Mesodermal cell (in vitro differentiated cells): ENCODE data around the gene PRICKLE3.
"Not testable (repeated sequence)": the region's sequence is repeated elsewhere in the genome, so short reads cannot be mapped to it uniquely, and the experiment has no call there.

Source experiments
- H3K27ac ChIP-seq: 2 replicates; pipeline ENCODE4 v1.7.0; 2013; ENCODE audit warnings: mild to moderate bottlenecking, low read depth, low read length, moderate library complexity; ENCODE audit not compliant: severe bottlenecking
- H3K36me3 ChIP-seq: 2 replicates; pipeline ENCODE4 v1.7.1; 2013; ENCODE audit warnings: mild to moderate bottlenecking, low read length, moderate library complexity; ENCODE audit not compliant: control insufficient read depth, insufficient read depth
- H3K4me1 ChIP-seq: one replicate; pipeline ENCODE4 v1.7.1; 2013; ENCODE audit warnings: mild to moderate bottlenecking, low read length; ENCODE audit not compliant: insufficient read depth, control insufficient read depth, poor library complexity, severe bottlenecking
- H3K4me3 ChIP-seq: 2 replicates; pipeline ENCODE4 v1.7.0; 2013; ENCODE audit warnings: low read length, control low read depth, mild to moderate bottlenecking; ENCODE audit not compliant: insufficient read depth, poor library complexity, severe bottlenecking; ENCODE audit errors: extremely low read depth
- H3K9me3 ChIP-seq: 2 replicates; pipeline ENCODE4 v1.7.1; 2013; ENCODE audit warnings: mild to moderate bottlenecking, low read length, moderate library complexity; ENCODE audit not compliant: control insufficient read depth
- WGBS, 2 experiments: methylation state at CpG; one replicate each; pipeline ENCODE4 v1.1.5; 2013; ENCODE audit warnings: missing lambda C conversion rate in 2 of 2; ENCODE audit not compliant: insufficient coverage in 2 of 2; 5-methylcytosine and 5-hydroxymethylcytosine counted together

The PRICKLE3 gene

GRCh38 chrX:49155900-49156837, 30.0 kb downstream of the PRICKLE3 start:
- Histone ChIP-seq H3K36me3 (no peaks in the 10 kb centered on the region), H3K4me1 (peaks cover 3% of the 10 kb centered on the region), H3K27ac (peak overlapping the region; percentile 98), H3K9me3 (no peaks in the 10 kb centered on the region), H3K4me3 (peak overlapping the region; percentile 35)
- WGBS, 2 experiments, result 7 to 12% methylated on average over 19 to 41 of the region's 65 CpGs

DNA sequence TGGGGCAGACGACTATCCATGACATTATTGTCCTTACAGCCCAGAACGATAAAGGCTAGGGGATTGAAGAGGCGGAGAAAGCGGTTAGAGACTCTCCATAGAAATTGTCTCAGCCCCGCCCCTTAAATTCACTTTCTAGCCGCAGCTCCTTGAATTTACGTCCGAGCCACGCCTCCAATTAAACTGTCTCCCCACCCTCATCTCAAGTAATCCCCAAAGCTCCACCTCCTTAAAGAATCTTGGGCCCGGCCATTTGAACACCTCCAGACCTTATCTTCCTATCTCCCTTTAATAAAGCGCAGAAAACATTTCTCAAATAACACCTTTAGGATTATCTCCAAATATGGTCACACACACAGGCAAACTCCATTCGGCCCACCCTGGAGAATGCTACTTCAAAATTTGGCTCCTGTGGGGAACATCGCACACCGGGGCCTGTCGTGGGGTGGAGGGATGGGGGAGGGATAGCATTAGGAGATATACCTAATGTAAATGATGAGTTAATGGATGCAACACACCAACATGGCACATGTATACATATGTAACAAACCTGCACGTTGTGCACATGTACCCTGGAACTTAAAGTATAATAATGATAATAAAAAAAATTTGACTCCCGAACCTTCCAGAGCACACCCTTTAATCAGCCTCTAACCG, 30.8 kb downstream of the PRICKLE3 start:
- H3K9me3 ChIP-seq, result no peaks in the 10 kb centered on the region
- 0 to 10% methylated on average over 1 to 7 of the region's 18 CpGs for WGBS, 2 experiments
- no peaks in the 10 kb centered on the region for H3K36me3 ChIP-seq
- H3K4me1 ChIP-seq, result peaks cover 3% of the 10 kb centered on the region
- peak overlapping the region; percentile 35 for H3K4me3 ChIP-seq
- peak overlapping the region; percentile 98 for H3K27ac ChIP-seq

GRCh38 chrX:49153467-49153866, 32.7 kb downstream of the PRICKLE3 start:
- no peaks in the 10 kb centered on the region for H3K9me3 ChIP-seq
- H3K4me1 ChIP-seq, result peaks cover 3% of the 10 kb centered on the region
- no peaks in the 10 kb centered on the region for H3K36me3 ChIP-seq
- no CpG with 5 or more reads among the region's 1 CpG for WGBS, 2 experiments
- H3K27ac ChIP-seq, result no peak overlapping the region
- no peak overlapping the region for H3K4me3 ChIP-seq

GRCh38 chrX:49149291-49149690, 36.9 kb downstream of the PRICKLE3 start:
- H3K27ac ChIP-seq, H3K36me3 ChIP-seq, H3K4me3 ChIP-seq, H3K4me1 ChIP-seq, H3K9me3 ChIP-seq: not testable (repeated sequence)
- WGBS, 2 experiments, result 96 to 100% methylated on average over 7 of the region's 14 CpGs

DNA sequence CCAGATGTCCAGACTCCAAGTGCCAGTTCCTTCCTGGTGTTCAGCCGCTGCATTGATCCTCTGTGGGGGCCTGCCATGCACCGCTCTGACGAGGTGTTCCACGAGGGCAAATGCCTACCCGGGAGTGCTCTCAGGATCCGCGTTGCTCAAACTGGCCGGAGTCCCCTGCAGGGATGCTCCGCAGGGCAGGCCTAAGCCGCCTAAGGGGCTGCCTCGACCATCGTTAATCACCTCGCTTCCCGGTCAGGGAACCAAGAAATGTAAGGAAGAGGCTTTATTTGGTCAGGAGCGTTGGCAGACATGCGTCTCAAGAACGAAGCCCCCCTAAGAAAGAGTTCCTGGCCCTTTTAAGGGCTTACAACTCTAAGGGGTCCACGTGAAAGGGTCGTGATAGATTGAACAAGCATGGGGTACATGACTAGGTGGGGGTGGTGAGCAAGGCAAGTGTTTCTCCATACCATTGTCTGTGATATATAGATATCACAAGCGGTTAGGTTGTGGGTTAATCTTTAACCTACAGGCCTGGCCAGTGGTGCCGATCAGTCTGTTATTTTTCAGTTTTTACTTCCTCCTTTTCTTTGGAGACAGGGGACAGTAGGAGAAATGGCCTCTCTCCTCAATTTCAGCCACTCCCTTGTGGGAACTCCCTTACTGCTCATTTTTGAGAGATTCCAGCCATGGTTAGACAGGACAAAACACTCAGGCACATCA, 37.6 kb downstream of the PRICKLE3 start:
- H3K27ac ChIP-seq, H3K4me3 ChIP-seq, H3K4me1 ChIP-seq, H3K36me3 ChIP-seq, H3K9me3 ChIP-seq: not testable (repeated sequence)
- WGBS, 2 experiments, result 90 to 92% methylated on average over 7 to 11 of the region's 21 CpGs

DNA sequence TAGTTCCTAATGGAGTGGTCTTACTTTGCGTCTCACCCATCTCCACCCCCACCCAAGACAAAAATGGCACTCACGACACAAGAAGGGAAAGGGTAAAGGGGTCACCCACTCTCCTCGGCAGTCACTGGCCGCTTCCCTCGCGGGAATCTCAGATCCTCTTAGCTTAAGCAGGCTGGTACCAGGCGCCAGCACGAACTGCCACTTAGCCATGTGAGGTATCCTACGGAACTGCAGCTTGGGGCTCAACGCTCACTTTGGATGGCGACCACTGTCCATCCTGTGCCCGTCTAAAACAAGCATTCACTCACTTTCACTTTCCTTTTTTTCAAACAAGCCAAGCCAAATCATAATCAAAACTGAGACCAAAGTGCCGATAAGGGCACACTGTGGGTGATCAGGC, 38.2 kb downstream of the PRICKLE3 start:
- 91 to 98% methylated on average over 5 to 6 of the region's 13 CpGs for whole genome bisulfite sequencing, 2 experiments
- no peak overlapping the region for H3K27ac ChIP-seq

DNA sequence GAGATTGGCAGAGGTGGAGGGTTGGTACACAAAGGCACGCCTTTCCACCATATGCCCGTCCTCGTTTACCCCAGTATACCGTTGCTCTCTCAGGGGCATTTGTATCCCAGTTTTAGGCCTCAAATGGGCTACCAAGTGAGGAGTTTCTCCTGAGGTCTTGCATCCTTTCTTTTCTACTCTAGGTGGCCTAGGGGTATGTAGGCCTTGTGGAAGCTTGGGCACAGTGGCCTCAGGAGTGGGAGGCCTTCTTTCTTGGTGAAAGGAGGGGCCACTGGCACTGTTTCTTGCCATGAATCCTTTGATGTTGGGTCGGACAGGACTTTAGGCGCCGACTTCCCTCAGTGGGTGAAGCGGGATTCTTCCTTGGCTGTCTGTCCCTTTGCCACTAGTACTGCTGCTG, 38.9 kb downstream of the PRICKLE3 start:
- no peaks in the 10 kb centered on the region for H3K36me3 ChIP-seq
- no peak overlapping the region for H3K4me3 ChIP-seq
- 97% methylated on average over 6 of the region's 8 CpGs; no CpG with 5 or more reads in 1 of the 2 experiments for WGBS, 2 experiments
- no peaks in the 10 kb centered on the region for H3K4me1 ChIP-seq
- no peaks in the 10 kb centered on the region for H3K9me3 ChIP-seq
- H3K27ac ChIP-seq, result no peak overlapping the region

More for the DNA sequence above, 38.2 kb downstream of the PRICKLE3 start:
- Histone ChIP-seq H3K4me1 (no peaks in the 10 kb centered on the region), H3K9me3 (no peaks in the 10 kb centered on the region), H3K4me3 (no peak overlapping the region), H3K36me3 (no peaks in the 10 kb centered on the region)

DNA sequence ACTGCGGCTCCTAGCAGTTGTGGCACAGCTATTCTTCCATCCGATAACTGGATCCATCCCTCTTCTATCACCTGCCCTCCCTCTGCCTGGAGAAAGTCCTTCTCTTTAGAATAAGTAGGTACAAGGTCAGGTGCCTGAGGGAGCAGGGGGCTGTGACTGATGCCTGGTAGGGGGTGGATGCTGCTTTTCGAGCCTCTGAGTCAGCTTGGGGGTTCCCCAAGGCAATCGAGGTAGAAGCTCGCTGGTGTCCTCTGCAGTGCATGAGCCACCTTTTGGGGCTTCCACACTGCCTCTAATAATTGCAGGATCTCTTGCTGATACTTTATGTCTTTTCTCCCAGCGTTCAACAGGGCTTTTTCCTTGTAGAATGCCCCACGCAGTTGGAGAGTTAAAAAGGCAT, 43.0 kb downstream of the PRICKLE3 start:
- not testable (repeated sequence) for H3K4me1 ChIP-seq, H3K27ac ChIP-seq, H3K36me3 ChIP-seq, H3K4me3 ChIP-seq
- WGBS, 2 experiments, result no CpG with 5 or more reads among the region's 7 CpGs
- peaks cover 14% of the 10 kb centered on the region for H3K9me3 ChIP-seq

- H3K4me3 ChIP-seq, H3K36me3 ChIP-seq, H3K27ac ChIP-seq, H3K4me1 ChIP-seq: not testable (repeated sequence)
- H3K9me3 ChIP-seq, result peaks cover 14% of the 10 kb centered on the region
- WGBS, 2 experiments, result 60% methylated on average over 1 of the region's 9 CpGs; no CpG with 5 or more reads in 1 of the 2 experiments
Observed at GRCh38 chrX:49142264-49142663, 43.9 kb downstream of the PRICKLE3 start.

- Histone ChIP-seq H3K4me1 (no peaks in the 10 kb centered on the region), H3K27ac (no peak overlapping the region), H3K4me3 (no peak overlapping the region), H3K36me3 (no peaks in the 10 kb centered on the region), H3K9me3 (peaks cover 14% of the 10 kb centered on the region)
- no CpG with 5 or more reads among the region's 4 CpGs for WGBS, 2 experiments
Observed at GRCh38 chrX:49139713-49140112, 46.5 kb downstream of the PRICKLE3 start.
